HL-60 (cell line): Measurements from ENCODE around the gene SUSD5.
"Not testable (repeated sequence)": the region's sequence is repeated elsewhere in the genome, so short reads cannot be mapped to it uniquely, and the experiment has no call there.

ENCODE experiments used
- DNase-seq, 2 experiments: peaks; one replicate each; pipeline ENCODE4 v3.0.0-alpha.2; 2010 to 2020; ENCODE audit warnings: low read depth in 1 of 2, low spot score in 1 of 2
- H3K27ac ChIP-seq: fragments of 250-450 bp; sonication (Bioruptor Pico); replicated peaks from 2 replicates; pipeline ENCODE4 v1.5.1; 2020; ENCODE audit warnings: mild to moderate bottlenecking, moderate library complexity
- H3K27me3 ChIP-seq: fragments of 250-450 bp; sonication (Bioruptor Pico); 2 replicates; pipeline ENCODE4 v1.5.1; 2021; ENCODE audit warnings: mild to moderate bottlenecking, moderate library complexity; ENCODE audit not compliant: insufficient read depth, poor library complexity, severe bottlenecking
- H3K4me3 ChIP-seq: replicated peaks from 2 replicates; pipeline ENCODE4 v1.5.1; 2011; ENCODE audit warnings: mild to moderate bottlenecking, control low read depth, low read length; ENCODE audit not compliant: insufficient read depth
- GABPA ChIP-seq: IDR thresholded peaks from 2 replicates; pipeline ENCODE4 v1.6.1; 2012; ENCODE audit warnings: low read depth
- POLR2AphosphoS5 ChIP-seq: IDR thresholded peaks from 2 replicates; pipeline ENCODE4 v1.6.1; 2012; ENCODE audit warnings: low read depth
- SPI1 ChIP-seq: IDR thresholded peaks from 2 replicates; pipeline ENCODE4 v1.6.1; 2012; ENCODE audit warnings: low read depth, mild to moderate bottlenecking, borderline replicate concordance
- TF ChIP-seq, protein P1 (sequence below): IDR thresholded peaks from one replicate; pipeline ENCODE4 v1.5.1; 2011; ENCODE audit warnings: low read length, control low read depth, inconsistent platforms; ENCODE audit not compliant: insufficient read depth
- TF ChIP-seq, protein P2 (sequence below): IDR thresholded peaks from 2 replicates; pipeline ENCODE4 v1.6.1; 2012; ENCODE audit warnings: low read depth; ENCODE audit not compliant: insufficient replicate concordance

Gene SUSD5

DNA sequence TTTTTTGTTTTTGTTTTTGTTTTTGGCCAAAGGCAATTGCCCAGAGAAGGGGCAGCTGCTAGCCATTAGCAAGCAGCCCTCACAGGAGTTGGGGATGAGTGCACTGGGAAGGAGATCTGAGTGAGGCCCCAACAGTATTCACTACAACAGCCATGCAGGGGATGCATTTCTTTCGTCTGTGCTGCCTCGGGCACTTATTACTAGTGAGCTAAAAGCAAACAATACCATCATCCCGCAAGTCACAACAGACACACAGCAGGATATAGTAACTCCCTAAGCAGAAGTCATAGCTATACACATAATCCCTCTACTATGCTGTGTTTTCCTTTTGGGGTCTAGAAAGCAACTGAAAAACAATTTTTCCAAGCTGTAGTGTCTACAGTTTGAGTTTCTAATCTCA lies 77.6 kb downstream of the SUSD5 start:
- TF ChIP-seq GABPA, result no peak
- TF ChIP-seq SPI1, result no peak
- TF ChIP-seq, protein P1, sequence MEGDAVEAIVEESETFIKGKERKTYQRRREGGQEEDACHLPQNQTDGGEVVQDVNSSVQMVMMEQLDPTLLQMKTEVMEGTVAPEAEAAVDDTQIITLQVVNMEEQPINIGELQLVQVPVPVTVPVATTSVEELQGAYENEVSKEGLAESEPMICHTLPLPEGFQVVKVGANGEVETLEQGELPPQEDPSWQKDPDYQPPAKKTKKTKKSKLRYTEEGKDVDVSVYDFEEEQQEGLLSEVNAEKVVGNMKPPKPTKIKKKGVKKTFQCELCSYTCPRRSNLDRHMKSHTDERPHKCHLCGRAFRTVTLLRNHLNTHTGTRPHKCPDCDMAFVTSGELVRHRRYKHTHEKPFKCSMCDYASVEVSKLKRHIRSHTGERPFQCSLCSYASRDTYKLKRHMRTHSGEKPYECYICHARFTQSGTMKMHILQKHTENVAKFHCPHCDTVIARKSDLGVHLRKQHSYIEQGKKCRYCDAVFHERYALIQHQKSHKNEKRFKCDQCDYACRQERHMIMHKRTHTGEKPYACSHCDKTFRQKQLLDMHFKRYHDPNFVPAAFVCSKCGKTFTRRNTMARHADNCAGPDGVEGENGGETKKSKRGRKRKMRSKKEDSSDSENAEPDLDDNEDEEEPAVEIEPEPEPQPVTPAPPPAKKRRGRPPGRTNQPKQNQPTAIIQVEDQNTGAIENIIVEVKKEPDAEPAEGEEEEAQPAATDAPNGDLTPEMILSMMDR, result no peak
- no peak for TF ChIP-seq POLR2AphosphoS5
- TF ChIP-seq, protein P2, sequence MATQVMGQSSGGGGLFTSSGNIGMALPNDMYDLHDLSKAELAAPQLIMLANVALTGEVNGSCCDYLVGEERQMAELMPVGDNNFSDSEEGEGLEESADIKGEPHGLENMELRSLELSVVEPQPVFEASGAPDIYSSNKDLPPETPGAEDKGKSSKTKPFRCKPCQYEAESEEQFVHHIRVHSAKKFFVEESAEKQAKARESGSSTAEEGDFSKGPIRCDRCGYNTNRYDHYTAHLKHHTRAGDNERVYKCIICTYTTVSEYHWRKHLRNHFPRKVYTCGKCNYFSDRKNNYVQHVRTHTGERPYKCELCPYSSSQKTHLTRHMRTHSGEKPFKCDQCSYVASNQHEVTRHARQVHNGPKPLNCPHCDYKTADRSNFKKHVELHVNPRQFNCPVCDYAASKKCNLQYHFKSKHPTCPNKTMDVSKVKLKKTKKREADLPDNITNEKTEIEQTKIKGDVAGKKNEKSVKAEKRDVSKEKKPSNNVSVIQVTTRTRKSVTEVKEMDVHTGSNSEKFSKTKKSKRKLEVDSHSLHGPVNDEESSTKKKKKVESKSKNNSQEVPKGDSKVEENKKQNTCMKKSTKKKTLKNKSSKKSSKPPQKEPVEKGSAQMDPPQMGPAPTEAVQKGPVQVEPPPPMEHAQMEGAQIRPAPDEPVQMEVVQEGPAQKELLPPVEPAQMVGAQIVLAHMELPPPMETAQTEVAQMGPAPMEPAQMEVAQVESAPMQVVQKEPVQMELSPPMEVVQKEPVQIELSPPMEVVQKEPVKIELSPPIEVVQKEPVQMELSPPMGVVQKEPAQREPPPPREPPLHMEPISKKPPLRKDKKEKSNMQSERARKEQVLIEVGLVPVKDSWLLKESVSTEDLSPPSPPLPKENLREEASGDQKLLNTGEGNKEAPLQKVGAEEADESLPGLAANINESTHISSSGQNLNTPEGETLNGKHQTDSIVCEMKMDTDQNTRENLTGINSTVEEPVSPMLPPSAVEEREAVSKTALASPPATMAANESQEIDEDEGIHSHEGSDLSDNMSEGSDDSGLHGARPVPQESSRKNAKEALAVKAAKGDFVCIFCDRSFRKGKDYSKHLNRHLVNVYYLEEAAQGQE, result no peak
- no peak overlapping the region for H3K27ac ChIP-seq
- no peak overlapping the region for H3K4me3 ChIP-seq
- H3K27me3 ChIP-seq, result no peaks in the 10 kb centered on the region
- DNase-seq, result no peak

DNA sequence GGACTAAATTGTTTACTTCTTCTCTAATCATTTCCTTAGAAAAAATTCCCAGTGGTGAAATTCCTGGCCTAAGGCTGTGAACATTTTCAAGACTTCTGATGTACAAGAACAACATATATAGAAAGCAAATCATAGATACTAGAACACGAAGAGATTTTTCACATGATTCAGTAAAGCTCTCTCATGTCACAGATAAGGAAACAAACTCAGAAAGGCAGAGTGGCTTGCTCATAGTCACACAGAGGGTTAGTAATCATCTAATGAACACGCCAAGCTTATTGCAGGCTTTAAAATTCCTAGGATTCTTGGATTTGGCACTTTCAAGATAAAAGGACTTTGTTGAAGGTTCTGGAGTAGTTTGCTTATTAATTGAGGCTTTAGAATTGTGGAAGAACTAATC lies 78.6 kb downstream of the SUSD5 start:
- TF ChIP-seq, protein P2, result no peak
- TF ChIP-seq SPI1, result no peak
- TF ChIP-seq POLR2AphosphoS5, result no peak
- no peak for TF ChIP-seq GABPA
- TF ChIP-seq, protein P1, result no peak
- no peaks in the 10 kb centered on the region for H3K27me3 ChIP-seq
- DNase-seq, result no peak
- no peak overlapping the region for H3K4me3 ChIP-seq
- no peak overlapping the region for H3K27ac ChIP-seq

DNA sequence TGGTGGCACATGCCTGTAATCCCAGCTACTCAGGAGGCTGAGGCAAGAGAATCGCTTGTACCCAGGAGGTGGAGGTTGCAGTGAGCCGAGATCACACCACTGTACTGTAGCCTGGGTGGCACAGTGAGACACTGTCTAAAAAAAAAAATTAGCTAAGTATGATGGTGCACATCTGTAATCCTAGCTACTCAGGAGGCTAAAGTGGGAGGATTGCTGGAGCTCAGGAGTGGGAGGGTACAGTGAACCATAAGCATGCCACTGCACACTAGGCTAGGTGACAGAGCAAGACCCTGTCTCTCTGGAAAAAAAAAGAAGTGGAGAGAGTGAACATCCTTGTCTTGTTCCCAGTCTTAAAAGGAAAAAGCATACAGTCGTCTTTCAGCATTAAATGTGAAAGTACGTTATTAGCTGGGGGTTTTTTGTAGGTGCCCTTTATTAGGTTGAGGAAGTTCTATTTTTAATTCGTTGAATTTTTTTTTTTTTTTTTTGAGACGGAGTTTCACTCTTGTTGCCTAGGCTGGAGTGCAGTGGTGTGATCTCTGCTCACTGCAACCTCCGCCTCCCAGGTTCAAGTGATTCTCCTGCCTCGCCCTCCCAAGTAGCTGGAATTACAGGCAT lies 79.5 kb downstream of the SUSD5 start:
- DNase-seq, H3K4me3 ChIP-seq: not testable (repeated sequence)

DNA sequence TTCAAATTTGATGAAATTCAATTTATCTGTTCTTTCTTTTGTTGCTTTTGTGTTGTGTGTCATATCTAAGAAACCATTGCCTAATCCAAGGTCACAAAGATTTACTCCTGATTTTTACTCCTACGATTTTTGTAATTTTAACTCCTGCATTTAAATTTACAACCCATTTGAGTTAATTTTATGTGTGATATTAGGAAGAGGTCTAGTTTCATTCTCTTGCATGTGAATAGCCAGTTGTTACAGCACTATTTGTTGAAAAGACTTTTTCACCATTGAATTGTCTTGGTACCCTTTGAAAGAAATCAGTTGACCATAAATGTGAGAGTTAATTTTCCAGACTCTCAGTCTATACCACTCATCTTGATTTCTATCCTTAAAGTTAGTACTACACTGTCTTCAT lies 80.9 kb downstream of the SUSD5 start:
- DNase-seq, result no peak
- H3K4me3 ChIP-seq, result no peak overlapping the region
- TF ChIP-seq, protein P2, result no peak
- TF ChIP-seq GABPA (no peak), SPI1 (no peak), POLR2AphosphoS5 (no peak)
- TF ChIP-seq, protein P1, result no peak

More for the DNA sequence above, 79.5 kb downstream of the SUSD5 start:
- not testable (repeated sequence) for H3K27ac ChIP-seq, H3K27me3 ChIP-seq

More for the DNA sequence above, 80.9 kb downstream of the SUSD5 start:
- H3K27ac ChIP-seq, result no peak overlapping the region
- H3K27me3 ChIP-seq, result no peaks in the 10 kb centered on the region
